HL-60 (cell line): Measurements from ENCODE around the gene SPOCK3.

Experiments
- DNase-seq, 2 experiments: peaks; one replicate each; pipeline ENCODE4 v3.0.0-alpha.2; 2010 to 2020; ENCODE audit warnings: low read depth in 1 of 2, low spot score in 1 of 2
- H3K27ac ChIP-seq: fragments of 250-450 bp; sonication (Bioruptor Pico); replicated peaks from 2 replicates; pipeline ENCODE4 v1.5.1; 2020; ENCODE audit warnings: mild to moderate bottlenecking, moderate library complexity
- H3K27me3 ChIP-seq: fragments of 250-450 bp; sonication (Bioruptor Pico); 2 replicates; pipeline ENCODE4 v1.5.1; 2021; ENCODE audit warnings: mild to moderate bottlenecking, moderate library complexity; ENCODE audit not compliant: insufficient read depth, poor library complexity, severe bottlenecking
- H3K4me3 ChIP-seq: replicated peaks from 2 replicates; pipeline ENCODE4 v1.5.1; 2011; ENCODE audit warnings: mild to moderate bottlenecking, control low read depth, low read length; ENCODE audit not compliant: insufficient read depth
- CTCF ChIP-seq: IDR thresholded peaks from one replicate; pipeline ENCODE4 v1.5.1; 2011; ENCODE audit warnings: low read length, control low read depth, inconsistent platforms; ENCODE audit not compliant: insufficient read depth
- GABPA ChIP-seq: IDR thresholded peaks from 2 replicates; pipeline ENCODE4 v1.6.1; 2012; ENCODE audit warnings: low read depth
- POLR2AphosphoS5 ChIP-seq: IDR thresholded peaks from 2 replicates; pipeline ENCODE4 v1.6.1; 2012; ENCODE audit warnings: low read depth
- SPI1 ChIP-seq: IDR thresholded peaks from 2 replicates; pipeline ENCODE4 v1.6.1; 2012; ENCODE audit warnings: low read depth, mild to moderate bottlenecking, borderline replicate concordance
- TF ChIP-seq, protein P1 (sequence below): IDR thresholded peaks from 2 replicates; pipeline ENCODE4 v1.6.1; 2012; ENCODE audit warnings: low read depth; ENCODE audit not compliant: insufficient replicate concordance

SPOCK3 gene

DNA sequence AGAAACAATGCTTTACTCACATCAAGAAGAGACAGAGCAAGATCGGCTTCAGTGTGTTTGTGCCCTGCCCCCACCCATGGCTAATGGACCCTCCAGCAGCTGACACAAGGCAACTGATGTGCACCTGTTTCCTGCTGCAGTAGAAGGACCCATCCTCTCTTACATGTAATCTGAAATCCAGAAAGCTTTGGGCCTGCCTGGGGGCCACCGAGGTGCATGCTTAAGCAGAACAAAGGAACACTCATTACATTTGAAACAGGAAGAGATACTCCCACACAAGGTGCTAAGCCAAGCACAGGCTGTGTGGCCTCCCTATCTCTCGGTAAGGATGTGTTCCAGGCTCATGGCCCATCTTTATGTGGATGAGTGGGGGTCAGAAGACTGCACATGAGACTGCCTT, 338.0 kb downstream of the SPOCK3 start:
- TF ChIP-seq POLR2AphosphoS5 (no peak), SPI1 (no peak), GABPA (no peak), CTCF (no peak)
- TF ChIP-seq, protein P1, sequence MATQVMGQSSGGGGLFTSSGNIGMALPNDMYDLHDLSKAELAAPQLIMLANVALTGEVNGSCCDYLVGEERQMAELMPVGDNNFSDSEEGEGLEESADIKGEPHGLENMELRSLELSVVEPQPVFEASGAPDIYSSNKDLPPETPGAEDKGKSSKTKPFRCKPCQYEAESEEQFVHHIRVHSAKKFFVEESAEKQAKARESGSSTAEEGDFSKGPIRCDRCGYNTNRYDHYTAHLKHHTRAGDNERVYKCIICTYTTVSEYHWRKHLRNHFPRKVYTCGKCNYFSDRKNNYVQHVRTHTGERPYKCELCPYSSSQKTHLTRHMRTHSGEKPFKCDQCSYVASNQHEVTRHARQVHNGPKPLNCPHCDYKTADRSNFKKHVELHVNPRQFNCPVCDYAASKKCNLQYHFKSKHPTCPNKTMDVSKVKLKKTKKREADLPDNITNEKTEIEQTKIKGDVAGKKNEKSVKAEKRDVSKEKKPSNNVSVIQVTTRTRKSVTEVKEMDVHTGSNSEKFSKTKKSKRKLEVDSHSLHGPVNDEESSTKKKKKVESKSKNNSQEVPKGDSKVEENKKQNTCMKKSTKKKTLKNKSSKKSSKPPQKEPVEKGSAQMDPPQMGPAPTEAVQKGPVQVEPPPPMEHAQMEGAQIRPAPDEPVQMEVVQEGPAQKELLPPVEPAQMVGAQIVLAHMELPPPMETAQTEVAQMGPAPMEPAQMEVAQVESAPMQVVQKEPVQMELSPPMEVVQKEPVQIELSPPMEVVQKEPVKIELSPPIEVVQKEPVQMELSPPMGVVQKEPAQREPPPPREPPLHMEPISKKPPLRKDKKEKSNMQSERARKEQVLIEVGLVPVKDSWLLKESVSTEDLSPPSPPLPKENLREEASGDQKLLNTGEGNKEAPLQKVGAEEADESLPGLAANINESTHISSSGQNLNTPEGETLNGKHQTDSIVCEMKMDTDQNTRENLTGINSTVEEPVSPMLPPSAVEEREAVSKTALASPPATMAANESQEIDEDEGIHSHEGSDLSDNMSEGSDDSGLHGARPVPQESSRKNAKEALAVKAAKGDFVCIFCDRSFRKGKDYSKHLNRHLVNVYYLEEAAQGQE: no peak
- no peak for DNase-seq
- no peak overlapping the region for H3K4me3 ChIP-seq

GRCh38 chr4:166895771-166896170, 338.5 kb downstream of the SPOCK3 start:
- Histone ChIP-seq H3K4me3 (no peak overlapping the region), H3K27me3 (no peaks in the 10 kb centered on the region), H3K27ac (no peak overlapping the region)
- DNase-seq: no peak
- TF ChIP-seq, protein P1: no peak
- TF ChIP-seq GABPA (no peak), SPI1 (no peak), CTCF (no peak), POLR2AphosphoS5 (no peak)

More for the DNA sequence above, 338.0 kb downstream of the SPOCK3 start:
- Histone ChIP-seq H3K27ac (no peak overlapping the region), H3K27me3 (no peaks in the 10 kb centered on the region)

DNA sequence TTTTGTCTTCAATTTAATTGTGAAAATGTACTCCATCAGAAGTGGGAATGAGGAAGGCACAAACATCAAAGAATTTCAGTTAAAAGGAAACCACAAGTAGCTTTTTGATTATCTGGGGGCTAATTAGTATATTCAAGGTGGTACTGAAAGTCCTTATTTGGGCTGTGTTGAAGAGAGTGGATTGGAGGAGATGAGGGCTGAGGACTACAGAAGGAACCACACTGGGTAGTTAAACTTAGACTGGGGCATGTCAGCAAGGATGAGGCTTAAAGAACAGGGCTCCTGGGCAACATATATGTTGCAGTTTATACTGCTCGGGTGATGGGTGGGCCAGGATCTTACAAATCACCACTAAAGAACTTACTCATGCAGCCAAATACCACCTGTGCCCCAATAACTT, 346.8 kb downstream of the SPOCK3 start:
- Histone ChIP-seq H3K27ac (no peak overlapping the region), H3K27me3 (no peaks in the 10 kb centered on the region), H3K4me3 (no peak overlapping the region)
- no peak for DNase-seq
- TF ChIP-seq SPI1 (no peak), GABPA (no peak), CTCF (no peak), POLR2AphosphoS5 (no peak)
- TF ChIP-seq, protein P1: no peak
